Stimulated activated CD8-positive, alpha-beta memory T cell treated with anti-CD3 and anti-CD28 coated beads, Interleukin-7, amount 100 ng/mL, for 1 hour (primary cell): ENCODE measurements around the gene ANO9.
"Not testable (repeated sequence)": the region's sequence is repeated elsewhere in the genome, so short reads cannot be mapped to it uniquely, and the experiment has no call there.

ENCODE experiments used
- DNase-seq, 2 donors: peaks; one replicate each; pipeline ENCODE4 v3.0.0-alpha.2; 2020; ENCODE audit warnings: low read depth in 2 of 2

The ANO9 gene

GRCh38 chr11:434496-434895 is 7.3 kb downstream of the ANO9 start:
- no peak for DNase-seq

GRCh38 chr11:433641-434040 is 8.2 kb downstream of the ANO9 start:
- no peak for DNase-seq

GRCh38 chr11:433111-433510 is 8.7 kb downstream of the ANO9 start:
- DNase-seq: no peak

DNA sequence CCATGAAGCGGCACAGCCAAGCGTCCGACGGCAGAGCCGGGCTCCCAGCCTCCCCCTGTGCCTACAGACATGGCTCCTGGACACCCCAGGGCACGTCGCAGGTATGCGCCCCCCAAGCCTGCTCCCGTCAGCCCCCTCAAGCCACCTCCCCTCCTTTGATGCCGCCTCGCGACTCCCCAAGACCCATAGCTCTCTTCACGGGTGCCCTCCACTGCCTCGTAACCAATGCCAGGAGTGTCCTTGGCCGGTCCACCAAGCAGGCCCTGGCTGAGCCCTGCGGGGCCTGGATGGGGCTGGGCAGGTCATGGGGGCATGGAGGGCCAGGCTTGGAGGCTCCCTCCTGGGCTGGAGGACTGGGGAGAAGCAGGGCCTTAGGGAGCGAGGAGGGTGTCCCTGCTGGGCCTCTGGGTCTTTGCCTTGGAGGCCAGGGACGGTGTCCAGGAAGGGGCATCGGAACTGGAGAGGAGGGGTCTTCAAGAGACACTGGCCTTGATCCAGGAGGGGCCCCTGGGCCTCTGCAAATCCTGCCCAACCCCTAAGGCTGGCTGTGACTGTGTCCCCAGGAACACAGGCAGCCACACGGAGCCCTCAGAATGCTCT is 9.2 kb downstream of the ANO9 start:
- DNase-seq: no peak

GRCh38 chr11:431921-432320 is 9.9 kb downstream of the ANO9 start:
- no peak for DNase-seq

- DNase-seq: no peak
Measured at GRCh38 chr11:429931-430456, 11.8 kb downstream of the ANO9 start.

- no peak for DNase-seq
Measured at GRCh38 chr11:429391-429790, 12.4 kb downstream of the ANO9 start.

DNA sequence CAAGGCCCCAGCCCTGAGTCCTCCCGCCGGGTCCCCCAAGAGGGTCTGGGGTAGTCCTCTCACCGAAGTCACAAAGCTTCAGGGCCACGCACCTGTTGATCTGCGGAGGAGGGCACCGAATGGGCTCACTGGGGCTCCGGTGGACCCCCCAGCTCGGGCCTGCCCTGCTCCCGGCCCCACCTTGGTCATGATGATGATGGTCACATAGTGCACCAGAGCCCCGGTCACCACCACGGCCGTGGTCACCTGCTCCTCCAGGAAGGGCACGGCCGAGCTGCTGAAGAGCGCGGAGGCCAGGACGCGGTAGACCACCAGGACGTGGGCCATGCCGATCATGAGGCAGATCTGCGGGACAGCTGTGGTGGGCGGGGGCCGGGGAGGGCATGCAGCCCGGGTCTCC is 13.5 kb downstream of the ANO9 start:
- no peak for DNase-seq

DNA sequence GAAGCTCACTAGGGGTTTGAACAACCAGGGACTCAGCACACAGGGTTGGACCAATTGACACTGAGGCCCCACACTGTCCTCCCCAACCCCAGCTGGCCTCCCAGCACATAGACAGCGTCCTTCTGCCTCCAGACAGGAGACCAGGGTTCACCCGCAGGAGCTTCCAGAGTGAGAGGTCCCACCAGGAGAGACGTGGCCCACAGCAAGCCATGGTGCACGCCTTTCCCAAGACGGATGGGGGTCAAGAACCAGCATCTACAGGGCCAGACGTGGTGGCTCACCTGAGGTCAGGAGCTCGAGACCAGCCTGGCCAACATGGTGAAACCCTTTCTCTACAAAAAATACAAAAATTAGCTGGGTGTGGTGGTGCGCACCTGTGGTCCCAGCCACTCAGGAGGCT is 15.0 kb downstream of the ANO9 start:
- DNase-seq: no peak

DNA sequence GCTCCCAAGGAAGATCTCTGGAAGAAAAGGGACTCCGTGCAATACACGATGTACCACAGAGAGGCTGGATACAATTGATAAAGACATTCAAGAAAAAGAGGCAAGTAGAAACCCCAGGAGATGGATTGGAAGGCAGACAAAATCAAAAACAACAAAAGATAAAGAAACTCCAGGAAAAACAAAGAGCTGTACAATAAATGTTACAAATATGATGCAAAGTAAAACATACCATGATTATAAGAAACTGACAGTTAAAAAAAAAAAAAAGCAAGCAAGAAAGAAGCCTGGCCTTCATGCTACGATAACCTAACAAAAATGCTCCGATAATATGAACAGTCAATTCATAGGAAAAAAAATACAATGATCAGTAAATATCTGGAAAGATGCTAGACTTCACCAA is 16.5 kb downstream of the ANO9 start:
- DNase-seq: no peak

DNA sequence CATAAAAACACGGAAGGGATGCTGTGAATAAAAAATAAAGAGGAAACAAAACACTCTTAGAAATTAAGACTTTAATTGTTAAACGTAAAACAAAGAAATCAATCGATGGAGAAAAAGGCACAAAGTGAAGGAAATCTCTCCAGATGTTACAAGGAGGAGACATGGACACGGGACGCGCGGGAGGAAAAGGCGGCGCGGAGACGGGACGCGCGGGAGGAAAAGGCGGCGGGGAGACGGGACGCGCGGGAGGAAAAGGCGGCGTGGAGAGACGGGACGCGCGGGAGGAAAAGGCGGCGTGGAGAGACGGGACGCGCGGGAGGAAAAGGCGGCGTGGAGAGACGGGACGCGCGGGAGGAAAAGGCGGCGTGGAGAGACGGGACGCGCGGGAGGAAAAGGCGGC is 17.0 kb downstream of the ANO9 start:
- not testable (repeated sequence) for DNase-seq

GRCh38 chr11:424232-424631 is 17.6 kb downstream of the ANO9 start:
- DNase-seq: no peak

GRCh38 chr11:422249-422656 is 19.6 kb downstream of the ANO9 start:
- no peak for DNase-seq

GRCh38 chr11:420911-421321 is 20.9 kb downstream of the ANO9 start:
- no peak for DNase-seq

DNA sequence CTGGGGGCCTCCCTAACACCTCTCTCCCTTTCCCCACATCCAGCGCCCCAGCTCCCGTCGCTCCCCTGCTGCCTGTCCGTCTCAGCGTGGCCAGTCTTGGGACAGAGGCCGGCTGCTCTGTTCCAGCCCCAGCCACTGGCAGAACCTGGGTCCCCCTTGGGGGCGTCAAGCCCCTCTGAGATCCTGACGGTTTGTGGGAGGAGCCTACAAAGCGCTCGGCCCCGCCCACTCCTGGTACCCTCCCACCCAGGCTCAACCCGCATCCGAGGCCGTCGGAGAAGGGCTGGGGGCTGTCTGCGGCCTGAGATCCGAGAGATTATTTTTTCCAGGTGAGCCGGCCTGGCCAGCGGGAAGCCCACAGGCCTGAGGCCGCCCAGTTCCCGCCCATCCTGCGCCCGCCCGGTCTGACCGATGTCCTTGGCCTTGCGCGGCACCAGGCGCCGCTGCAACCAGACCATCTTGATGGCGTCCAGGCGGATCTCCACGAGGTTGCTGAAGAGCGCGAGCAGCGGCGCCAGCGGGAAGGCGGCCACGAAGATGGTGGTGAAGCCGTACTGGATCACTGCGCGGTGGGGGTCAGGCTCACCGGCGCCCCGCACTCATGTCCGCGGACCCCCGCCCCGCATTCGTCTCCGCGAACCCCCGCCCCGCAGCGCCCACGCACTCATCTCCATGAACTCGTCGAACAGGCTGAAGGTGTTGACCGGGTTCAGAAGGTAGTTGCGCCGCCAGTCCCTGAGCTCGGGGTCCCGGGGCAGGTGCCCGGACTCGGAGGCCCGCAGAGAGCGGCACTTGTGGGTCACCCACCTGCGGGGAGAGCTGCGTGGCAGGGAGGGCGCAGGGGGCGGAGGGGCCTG is 21.5 kb downstream of the ANO9 start:
- DNase-seq: no peak

GRCh38 chr11:419248-420005 is 22.4 kb downstream of the ANO9 start:
- no peak for DNase-seq

DNA sequence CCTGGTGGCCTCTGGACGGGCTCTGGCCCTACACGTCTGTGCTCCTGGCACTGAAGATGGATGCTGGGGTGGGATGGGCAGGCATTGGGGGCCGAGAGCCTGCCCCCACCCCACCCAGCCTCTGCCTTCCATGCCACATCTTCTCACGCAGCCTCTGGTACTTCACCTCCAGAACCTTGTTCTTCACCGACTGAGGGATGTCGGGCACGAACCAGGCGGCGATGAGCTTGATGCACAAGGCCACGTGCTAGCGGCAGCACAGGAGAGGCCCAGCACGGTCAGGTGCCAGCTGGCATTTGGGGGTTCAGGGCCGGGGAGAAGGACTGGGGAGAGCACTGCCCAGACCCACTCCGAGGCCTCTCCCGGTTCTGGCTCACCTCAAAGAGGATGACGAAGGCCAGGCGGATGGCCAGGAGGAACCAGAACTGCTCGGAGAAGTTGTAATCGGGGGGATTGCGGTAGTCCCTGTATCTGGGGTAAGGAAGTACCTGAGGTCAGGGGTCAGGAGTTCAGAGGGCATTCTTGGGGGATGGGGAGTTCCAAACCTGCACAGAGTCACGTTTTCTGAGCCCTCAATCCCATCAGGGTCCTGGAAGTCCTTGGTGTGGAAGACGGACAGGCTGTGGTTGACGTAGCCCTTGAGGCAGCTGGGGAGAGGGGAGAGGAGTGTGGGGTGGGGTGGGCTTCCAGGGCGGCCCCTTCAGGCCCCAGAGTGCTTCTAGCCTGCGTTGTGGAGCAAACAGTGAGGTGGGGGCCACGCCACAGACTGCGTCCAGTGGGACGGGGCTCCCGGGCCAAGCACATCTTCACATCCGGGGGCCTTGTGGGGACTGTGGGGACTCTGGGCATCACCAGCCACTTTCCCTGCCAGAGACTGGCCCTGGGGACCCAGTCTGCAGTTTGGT is 23.2 kb downstream of the ANO9 start:
- DNase-seq: no peak

DNA sequence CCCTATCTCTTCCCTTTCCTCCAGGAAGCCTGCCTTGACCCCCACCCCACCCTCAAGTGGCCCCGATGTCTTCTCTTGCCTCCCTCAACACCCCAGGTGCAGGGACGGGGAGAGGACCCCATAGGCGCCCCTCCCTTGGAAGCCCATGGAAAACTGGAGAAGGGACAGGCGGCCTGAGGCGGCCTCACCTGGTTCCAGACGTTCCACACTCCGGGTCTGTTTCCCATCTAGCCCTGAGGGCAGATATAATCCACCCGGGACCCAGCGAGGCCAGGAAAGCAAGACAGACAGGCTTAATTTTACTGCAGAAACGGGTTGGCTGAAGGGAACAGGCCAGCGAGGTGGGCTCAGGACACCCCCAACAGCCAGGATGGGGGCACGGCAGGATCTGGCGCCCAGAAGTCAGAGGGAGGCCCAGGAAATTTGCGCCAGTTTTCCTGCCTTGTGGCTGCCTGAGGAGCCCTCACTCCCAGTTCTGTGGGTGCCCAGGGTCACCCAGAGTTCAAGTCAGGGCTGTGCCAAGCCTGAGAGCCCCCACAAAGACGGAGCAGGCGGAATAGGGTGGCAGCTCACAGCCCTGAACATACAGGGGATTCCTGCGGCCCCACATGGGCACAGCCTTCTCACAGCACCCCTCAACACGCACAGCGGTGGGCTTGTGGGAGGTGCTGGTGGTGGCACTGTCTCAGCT is 24.0 kb downstream of the ANO9 start:
- no peak for DNase-seq

- no peak for DNase-seq
Measured at GRCh38 chr11:416757-417621, 24.8 kb downstream of the ANO9 start.
